Transverse colon (tissue), 4 donors: ENCODE data around the gene MOB3B. TPM values are rescaled to one million over a fixed set of nuclear protein-coding genes. Genes with fewer than 3 reads are reported as not detected.

Source experiments
- DNase-seq: peaks from one replicate; pipeline ENCODE4 v3.0.0-alpha.2; 2019
- H3K27ac ChIP-seq, 4 donors: fragments of 200-600 bp; sonication (generic); 2 replicates each; pipeline ENCODE4 v1.5.1; 2016 to 2018; ENCODE audit warnings: inconsistent platforms in 4 of 4
- H3K27me3 ChIP-seq: fragments of 200-600 bp; sonication (generic); 2 replicates; pipeline ENCODE4 v1.5.1; 2017; ENCODE audit warnings: inconsistent platforms
- H3K36me3 ChIP-seq, 4 donors: fragments of 200-600 bp; sonication (generic); 2 replicates each; pipeline ENCODE4 v1.5.1; 2017 to 2019; ENCODE audit warnings: inconsistent platforms in 4 of 4
- H3K4me1 ChIP-seq, 4 donors: fragments of 200-600 bp; sonication (generic); 2 replicates each; pipeline ENCODE4 v1.5.1; 2017 to 2020; ENCODE audit warnings: inconsistent platforms in 4 of 4
- H3K4me3 ChIP-seq, 4 donors: fragments of 200-600 bp; sonication (generic); 1 replicate in 1 of 4; 2 replicates in 3 of 4; pipeline versions ENCODE4 v1.5.1 to v1.6.1; 2017 to 2019; ENCODE audit warnings: inconsistent platforms in 4 of 4
- H3K9me3 ChIP-seq, 2 donors: fragments of 200-600 bp; sonication (generic); 2 replicates each; pipeline ENCODE4 v1.5.1; 2017 to 2019; ENCODE audit warnings: inconsistent platforms in 2 of 2
- CTCF ChIP-seq, 5 experiments: fragments of 200-600 bp in 3 of 5; fragments of 450-650 bp in 2 of 5; sonication (generic) in 3 of 5; IDR thresholded peaks; 1 replicate in 2 of 5; 2 replicates in 3 of 5; pipeline ENCODE4 v1.5.1; 2016 to 2017; ENCODE audit warnings: antibody characterized with exemption in 5 of 5, inconsistent platforms in 3 of 5, mild to moderate bottlenecking in 2 of 5, moderate library complexity in 1 of 5
- EP300 ChIP-seq: sonication (generic); formaldehyde crosslinking; IDR thresholded peaks from one replicate; pipeline ENCODE4 v1.6.1; 2017; ENCODE audit warnings: antibody characterized with exemption, low read depth
- POLR2A ChIP-seq: fragments of 450-650 bp; IDR thresholded peaks from one replicate; pipeline ENCODE4 v1.6.1; 2016; ENCODE audit warnings: antibody characterized with exemption, mild to moderate bottlenecking, moderate library complexity
- POLR2AphosphoS5 ChIP-seq, 3 donors: sonication (generic); formaldehyde crosslinking; IDR thresholded peaks; one replicate each; pipeline ENCODE4 v1.6.1; 2016; ENCODE audit warnings: antibody characterized with exemption in 3 of 3
- WGBS, 2 donors: methylation state at CpG; one replicate each; pipeline ENCODE4 v1.1.5; 2018; ENCODE audit warnings: low coverage in 1 of 2; 5-methylcytosine and 5-hydroxymethylcytosine counted together
- in situ Hi-C, 4 donors: fragments of 200-750 bp; cut with MboI; loops; one replicate each; pipeline versions ENCODE4 v1.15.0 to v1.15.1; 2017; ENCODE audit warnings: low sequenced_read_pairs in 3 of 4, low pct_ligation_motif_present in 1 of 4, low pct_unique_long_range_greater_than_20kb in 1 of 4
- intact Hi-C: fragments of 100-400 bp; cut with DNase I; formaldehyde crosslinking; loops from one replicate; pipeline ENCODE4 v1.15.1; 2023; ENCODE audit warnings: low total_unique reads
- total RNA-seq, 4 donors: library from RNA; depleted of rRNA; stranded (reverse); fragments of >200 nt; gene quantifications; one replicate each; pipeline ENCODE4 v1.1.0, GENCODE V29; 2016

MOB3B gene
- total RNA-seq, 4 donors from 2014 or later = 18.3 to 39.7 (median 29.1) TPM

GRCh38 chr9:27377147-27377807, 152.3 kb downstream of the MOB3B start:
- DNase-seq = no peak
- intact Hi-C loops = no loop called here
- H3K4me1 ChIP-seq = peaks cover 6 to 62% (median 48%) of the 10 kb centered on the region in 4 donors

GRCh38 chr9:27373851-27374250, 155.8 kb downstream of the MOB3B start:
- H3K4me1 ChIP-seq = peaks cover 6 to 62% (median 51%) of the 10 kb centered on the region in 4 donors
- 86 to 100% methylated on average over 1 to 4 of the region's 4 CpGs for WGBS, 2 donors
- in situ Hi-C loops = no loop called here

More at GRCh38 chr9:27377147-27377807, 152.3 kb downstream of the MOB3B start:
- no peaks in the 10 kb centered on the region for H3K9me3 ChIP-seq
- no peaks in the 10 kb centered on the region for H3K36me3 ChIP-seq
- H3K27ac ChIP-seq = peak overlapping the region; percentile 39 to 83 (median 72)
- no peaks in the 10 kb centered on the region for H3K27me3 ChIP-seq
- TF ChIP-seq POLR2AphosphoS5 (IDR thresholded peaks at IDR 0.05) = no peak
- no peak for TF ChIP-seq EP300
- no peak for TF ChIP-seq POLR2A
- no peak for TF ChIP-seq CTCF (IDR thresholded peaks at IDR 0.05)
- 35 to 42% methylated on average over 7 to 8 of the region's 8 CpGs for WGBS, 2 donors
- in situ Hi-C loops = no loop called here
- no peak overlapping the region for H3K4me3 ChIP-seq

GRCh38 chr9:27372615-27373014, 157.0 kb downstream of the MOB3B start:
- DNase-seq = no peak
- peak overlapping the region; percentile 70 to 81 (median 78) for H3K27ac ChIP-seq
- no peaks in the 10 kb centered on the region for H3K9me3 ChIP-seq
- peaks cover 4 to 62% (median 48%) of the 10 kb centered on the region in 4 donors for H3K4me1 ChIP-seq
- H3K36me3 ChIP-seq = no peaks in the 10 kb centered on the region
- no peak for TF ChIP-seq CTCF (IDR thresholded peaks at IDR 0.05)
- no peak for TF ChIP-seq EP300
- no peak for TF ChIP-seq POLR2AphosphoS5 (IDR thresholded peaks at IDR 0.05)
- TF ChIP-seq POLR2A = no peak
- no peak overlapping the region for H3K4me3 ChIP-seq
- intact Hi-C loops = no loop called here
- in situ Hi-C loops = no loop called here
- no peaks in the 10 kb centered on the region for H3K27me3 ChIP-seq
- WGBS, 2 donors = 79 to 100% methylated on average over 1 of the region's 1 CpG

More at GRCh38 chr9:27373851-27374250, 155.8 kb downstream of the MOB3B start:
- Histone ChIP-seq H3K4me3 (no peak overlapping the region), H3K27me3 (no peaks in the 10 kb centered on the region), H3K27ac (no peak overlapping the region), H3K36me3 (no peaks in the 10 kb centered on the region), H3K9me3 (no peaks in the 10 kb centered on the region)
- intact Hi-C loops = no loop called here
- TF ChIP-seq POLR2A = no peak
- TF ChIP-seq CTCF (IDR thresholded peaks at IDR 0.05) = no peak
- TF ChIP-seq EP300 = no peak
- no peak for TF ChIP-seq POLR2AphosphoS5 (IDR thresholded peaks at IDR 0.05)
- DNase-seq = no peak

- Histone ChIP-seq H3K4me1 (peaks cover 5 to 64% (median 52%) of the 10 kb centered on the region in 4 donors), H3K4me3 (no peak overlapping the region), H3K9me3 (no peaks in the 10 kb centered on the region), H3K27ac (peak overlapping the region; percentile 70 to 81 (median 78)), H3K36me3 (no peaks in the 10 kb centered on the region), H3K27me3 (no peaks in the 10 kb centered on the region)
- WGBS, 2 donors = 22 to 51% methylated on average over 2 to 5 of the region's 5 CpGs
- in situ Hi-C loops = no loop called here
- peak; percentile 63 for DNase-seq
- intact Hi-C loops = no loop called here
- TF ChIP-seq POLR2A (no peak), POLR2AphosphoS5 (IDR thresholded peaks at IDR 0.05) (peak in 2 of 3 donors; percentile 48 to 53), CTCF (IDR thresholded peaks at IDR 0.05) (no peak), EP300 (no peak)
Observed at GRCh38 chr9:27371382-27371781, 158.2 kb downstream of the MOB3B start.
